Panc1 (cell line): Measurements from ENCODE around the gene DCBLD1. TPM values are rescaled to one million over a fixed set of nuclear protein-coding genes. Genes with fewer than 3 reads are reported as not detected.
A peak's percentile ranks its signal among the peaks of the same experiment; 100 is the strongest.

Experiments used
- ATAC-seq: fragments of 200-7000 bp; cut with Tn5 transposase; 2 replicates; pipeline ENCODE4 v1.9.1; 2020; ENCODE audit warnings: mild to moderate bottlenecking, moderate library complexity
- Bru-seq: library from RNA; stranded (reverse); fragments of 400-500 nt; gene quantifications from one replicate; lab custom pipeline; 2021; lab: Mats Ljungman, UMichigan
- BruChase-seq, 2 experiments: library from RNA; stranded (reverse); fragments of 400-500 nt; gene quantifications; one replicate each; lab custom pipeline; 2021; lab: Mats Ljungman, UMichigan
- BruUV-seq: library from RNA; stranded (reverse); fragments of 400-500 nt; replicated peaks from 2 replicates; lab custom pipeline; 2021; lab: Mats Ljungman, UMichigan
- CTCF ChIA-PET: fragments of 300-600 bp; sonication (Branson Sonifier 250); formaldehyde crosslinking; loops from one replicate; lab custom pipeline; 2022; ENCODE audit warnings: antibody characterized with exemption; lab: Charles Lee
- POLR2A ChIA-PET: fragments of 300-600 bp; sonication (Branson Sonifier 250); formaldehyde crosslinking; loops from one replicate; lab custom pipeline; 2022; ENCODE audit warnings: antibody characterized with exemption; lab: Charles Lee
- DNase-seq: peaks from one replicate; pipeline ENCODE4 v3.0.0-alpha.2; 2010; ENCODE audit warnings: low read depth, low spot score
- H3K27ac ChIP-seq: 2 replicates; pipeline ENCODE4 v1.5.1; 2011; ENCODE audit warnings: mild to moderate bottlenecking, low read length, inconsistent platforms
- H3K27me3 ChIP-seq: fragments of 200-500 bp; sonication (Bioruptor generic); 2 replicates; pipeline ENCODE4 v1.6.0; 2014; ENCODE audit warnings: low read length, inconsistent platforms; ENCODE audit not compliant: control insufficient read depth, insufficient read depth
- H3K36me3 ChIP-seq: fragments of 200-500 bp; sonication (Bioruptor generic); 2 replicates; pipeline ENCODE4 v1.5.1; 2014; ENCODE audit warnings: inconsistent platforms, mild to moderate bottlenecking, low read length, moderate library complexity; ENCODE audit not compliant: control insufficient read depth, insufficient read depth
- H3K4me1 ChIP-seq: 2 replicates; pipeline ENCODE4 v1.5.1; 2011; ENCODE audit warnings: inconsistent platforms, mild to moderate bottlenecking, low read length, moderate library complexity; ENCODE audit not compliant: control insufficient read depth, insufficient read depth
- H3K4me3 ChIP-seq, 2 experiments: 2 replicates each; pipeline ENCODE4 v1.5.1; 2011 to 2012; ENCODE audit warnings: low read depth in 2 of 2, low read length in 2 of 2, mild to moderate bottlenecking in 2 of 2, inconsistent platforms in 1 of 2, moderate library complexity in 1 of 2
- H3K9me3 ChIP-seq: fragments of 200-500 bp; sonication (Bioruptor generic); 2 replicates; pipeline ENCODE4 v1.5.1; 2014; ENCODE audit warnings: low read depth, mild to moderate bottlenecking, inconsistent platforms, low read length, moderate library complexity; ENCODE audit not compliant: control insufficient read depth, insufficient read depth
- POLR2AphosphoS5 ChIP-seq: IDR thresholded peaks from 2 replicates; pipeline ENCODE4 v1.6.1; 2012; ENCODE audit warnings: mild to moderate bottlenecking, low read depth, low read length, moderate library complexity
- REST ChIP-seq, 2 experiments: IDR thresholded peaks; 2 replicates each; pipeline ENCODE4 v1.6.1; 2011 to 2012; ENCODE audit warnings: low read depth in 2 of 2, control low read depth in 1 of 2, low read length in 1 of 2, mild to moderate bottlenecking in 1 of 2, moderate library complexity in 1 of 2; ENCODE audit not compliant: insufficient read depth in 1 of 2
- SIN3A ChIP-seq: IDR thresholded peaks from 2 replicates; pipeline ENCODE4 v1.6.1; 2012; ENCODE audit warnings: low read depth, mild to moderate bottlenecking, low read length, moderate library complexity, borderline replicate concordance; ENCODE audit not compliant: insufficient read depth
- TCF7L2 ChIP-seq: IDR thresholded peaks from 2 replicates; pipeline ENCODE4 v1.6.1; 2011; ENCODE audit warnings: mild to moderate bottlenecking, low read depth, low read length, inconsistent platforms
- in situ Hi-C: cut with HindIII; loops from 2 replicates; pipeline ENCODE4 v1.10.0; 2016; ENCODE audit warnings: low sequenced_read_pairs, low pct_unique_long_range_greater_than_20kb
- intact Hi-C: fragments of 100-400 bp; cut with micrococcal nuclease; formaldehyde crosslinking; loops from one replicate; pipeline ENCODE4 v1.10.0; 2022; ENCODE audit not compliant: unreplicated experiment
- long read RNA-seq: library from polyadenylated mRNA; unstranded; transcript quantifications from one replicate; pipeline ENCODE4 v2.0.0, GENCODE V29; 2021; ENCODE audit not compliant: unreplicated experiment
- polyA plus RNA-seq: library from polyadenylated mRNA; unstranded; fragments of >200 nt; gene quantifications from one replicate; pipeline ENCODE4 v1.2.1, GENCODE V29; 2012; ENCODE audit warnings: missing spikeins; ENCODE audit not compliant: insufficient read length
- total RNA-seq: library from RNA; stranded (reverse); gene quantifications from one replicate; pipeline ENCODE4 v1.2.1, GENCODE V29; 2021; ENCODE audit not compliant: unreplicated experiment
- TF ChIP-seq, protein P1 (sequence below): fragments of 450-650 bp; IDR thresholded peaks from 2 replicates; pipeline ENCODE4 v1.5.1; 2017; ENCODE audit warnings: mild to moderate bottlenecking

Gene DCBLD1
- total RNA-seq (29.0 TPM), Bru-seq, nascent RNA (percentile 86 among the genes with signal in this experiment), BruChase-seq, experiment 1, labeled RNA remaining after a 2-hour chase (percentile 74 among the genes with signal in this experiment), BruChase-seq, experiment 2, labeled RNA remaining after a 6-hour chase (percentile 68 among the genes with signal in this experiment)
- 20.1 TPM for polyA plus RNA-seq
- long read RNA-seq, transcript DCBLD1-202 (15 exons, 3,626 nt): major isoform, 17 of 60 reads
- long read RNA-seq, partial matches to known transcripts: 18 of 60 reads
- long read RNA-seq, other reads (novel, unspliced or antisense): 22 of 60 reads

- intact Hi-C loops: no loop called here
- BruUV-seq: no TSS peak
Measured at GRCh38 chr6:117482240-117483003, at the start of gene DCBLD1. Gene DCBLD1 (plus strand): TSS chr6:117482674. CDS start chr6:117482782, 108 bp downstream.

More at GRCh38 chr6:117482240-117483003, at the start of gene DCBLD1:
- Histone ChIP-seq H3K36me3 (no peaks in the 10 kb centered on the region), H3K9me3 (peaks cover 13% of the 10 kb centered on the region; the same call in 1 of the 2 replicates), H3K27me3 (no peaks in the 10 kb centered on the region), H3K4me3 (peak within 1 kb of the TSS; percentile 72 to 81), H3K4me1 (peaks cover 29% of the 10 kb centered on the region), H3K27ac (peak within 1 kb of the TSS; percentile 95)
- ChIA-PET POLR2A (interaction anchor here (1.0 kb wide), 1 partner anchor 11 kb away, joined by 4 read pairs; no protein-coding TSS in a partner anchor), CTCF (no interaction called here)
- ATAC-seq: peak; percentile 90
- no peak for DNase-seq
- TF ChIP-seq REST (IDR thresholded peaks at IDR 0.05; ENCODE audit: insufficient read depth in 1 of 2, low read depth in 2 of 2, low read length in 1 of 2) (no peak), POLR2AphosphoS5 (peak; percentile 66), SIN3A (peak; percentile 66; the same call in 1 of the 2 replicates), TCF7L2 (peak; percentile 22; the same call in 1 of the 2 replicates)
- TF ChIP-seq, protein P1, sequence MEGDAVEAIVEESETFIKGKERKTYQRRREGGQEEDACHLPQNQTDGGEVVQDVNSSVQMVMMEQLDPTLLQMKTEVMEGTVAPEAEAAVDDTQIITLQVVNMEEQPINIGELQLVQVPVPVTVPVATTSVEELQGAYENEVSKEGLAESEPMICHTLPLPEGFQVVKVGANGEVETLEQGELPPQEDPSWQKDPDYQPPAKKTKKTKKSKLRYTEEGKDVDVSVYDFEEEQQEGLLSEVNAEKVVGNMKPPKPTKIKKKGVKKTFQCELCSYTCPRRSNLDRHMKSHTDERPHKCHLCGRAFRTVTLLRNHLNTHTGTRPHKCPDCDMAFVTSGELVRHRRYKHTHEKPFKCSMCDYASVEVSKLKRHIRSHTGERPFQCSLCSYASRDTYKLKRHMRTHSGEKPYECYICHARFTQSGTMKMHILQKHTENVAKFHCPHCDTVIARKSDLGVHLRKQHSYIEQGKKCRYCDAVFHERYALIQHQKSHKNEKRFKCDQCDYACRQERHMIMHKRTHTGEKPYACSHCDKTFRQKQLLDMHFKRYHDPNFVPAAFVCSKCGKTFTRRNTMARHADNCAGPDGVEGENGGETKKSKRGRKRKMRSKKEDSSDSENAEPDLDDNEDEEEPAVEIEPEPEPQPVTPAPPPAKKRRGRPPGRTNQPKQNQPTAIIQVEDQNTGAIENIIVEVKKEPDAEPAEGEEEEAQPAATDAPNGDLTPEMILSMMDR: 0 out of 2 replicates have a peak, but pooled peaks have one; percentile 7
- in situ Hi-C loops: no loop called here
